Posterior vena cava (tissue), 2 donors: ENCODE measurements around the gene SLC44A5. TPM values are rescaled to one million over a fixed set of nuclear protein-coding genes. Genes with fewer than 3 reads are reported as not detected.
"Not testable (repeated sequence)": the region's sequence is repeated elsewhere in the genome, so short reads cannot be mapped to it uniquely, and the experiment has no call there.

Source experiments
- DNase-seq: peaks from one replicate; pipeline ENCODE4 v3.0.0-alpha.2; 2020; ENCODE audit warnings: low spot score
- intact Hi-C, 2 donors: fragments of 100-400 bp; cut with DNase I; formaldehyde crosslinking; loops; one replicate each; pipeline versions ENCODE4 v1.14.1 to v1.14.2; 2022 to 2023
- total RNA-seq, 2 donors: library from RNA; stranded (reverse); fragmentation: NEBNext Ultra II Directional; extraction: Animal tissue kit (Norgen Biotek cat#: 25700); gene quantifications; one replicate each; pipeline ENCODE4 v1.2.1, GENCODE V29; 2021
- donor health status: DM: yes; HTN: yes; CAD: no.
- donor health status: DM: yes; HTN: yes; CAD: no.

SLC44A5 gene
- total RNA-seq, 2 donors from 2014 or later, result 0.52 TPM; not detected in 1

GRCh38 chr1:75403147-75403646, 207.7 kb downstream of the SLC44A5 start:
- peak; percentile 62 for DNase-seq
- intact Hi-C loops, result not testable (repeated sequence)

- DNase-seq, result no peak
- intact Hi-C loops, result no loop called here
Measured at GRCh38 chr1:75400716-75401115, 210.2 kb downstream of the SLC44A5 start.

- intact Hi-C loops, result no loop called here
- DNase-seq, result no peak
Measured at GRCh38 chr1:75396745-75397144, 214.2 kb downstream of the SLC44A5 start.

GRCh38 chr1:75396260-75396659, 214.7 kb downstream of the SLC44A5 start:
- DNase-seq, result no peak
- intact Hi-C loops, result no loop called here

- DNase-seq, result no peak
- intact Hi-C loops, result no loop called here
Measured at GRCh38 chr1:75394386-75395139, 216.4 kb downstream of the SLC44A5 start.

- intact Hi-C loops, result no loop called here
- DNase-seq, result no peak
Measured at GRCh38 chr1:75392278-75392677, 218.6 kb downstream of the SLC44A5 start.

- intact Hi-C loops, DNase-seq: not testable (repeated sequence)
Measured at GRCh38 chr1:75375476-75376447, 235.2 kb downstream of the SLC44A5 start.

GRCh38 chr1:75373542-75374159, 237.3 kb downstream of the SLC44A5 start:
- DNase-seq, result no peak
- intact Hi-C loops, result no loop called here

- DNase-seq, result no peak
- intact Hi-C loops, result no loop called here
Measured at GRCh38 chr1:75366595-75366994, 244.3 kb downstream of the SLC44A5 start.

GRCh38 chr1:75361260-75361659, 249.7 kb downstream of the SLC44A5 start:
- intact Hi-C loops, result no loop called here
- no peak for DNase-seq

GRCh38 chr1:75354267-75354666, 256.6 kb downstream of the SLC44A5 start:
- intact Hi-C loops, DNase-seq: not testable (repeated sequence)

- intact Hi-C loops, result no loop called here
- no peak for DNase-seq
Measured at GRCh38 chr1:75353051-75353450, 257.9 kb downstream of the SLC44A5 start.

- intact Hi-C loops, result loop anchor here in 1 of 2 donors (10.0 kb wide), 1 partner anchor 911 kb away; no protein-coding TSS in a partner anchor
- no peak for DNase-seq
Measured at GRCh38 chr1:75345538-75346292, 265.2 kb downstream of the SLC44A5 start.

GRCh38 chr1:75342786-75343185, 268.1 kb downstream of the SLC44A5 start:
- intact Hi-C loops, result loop anchor here in 1 of 2 donors (10.0 kb wide), 1 partner anchor 908 kb away; no protein-coding TSS in a partner anchor
- DNase-seq, result no peak

GRCh38 chr1:75341537-75341936, 269.4 kb downstream of the SLC44A5 start:
- no peak for DNase-seq
- intact Hi-C loops, result loop anchor here in 1 of 2 donors (10.0 kb wide), 1 partner anchor 907 kb away; no protein-coding TSS in a partner anchor

GRCh38 chr1:75338616-75339483, 272.1 kb downstream of the SLC44A5 start:
- no peak for DNase-seq
- intact Hi-C loops, result no loop called here

- intact Hi-C loops, result no loop called here
- DNase-seq, result no peak
Measured at GRCh38 chr1:75334876-75335389, 276.0 kb downstream of the SLC44A5 start.

GRCh38 chr1:75330624-75331023, 280.3 kb downstream of the SLC44A5 start:
- intact Hi-C loops, result no loop called here
- DNase-seq, result no peak
